ENCODE results near the gene RPTOR.

GRCh38 chr17:80762076-80762475 lies 217.4 kb downstream of the RPTOR start:
- no peak for TF ChIP-seq EP300 (IDR thresholded peaks at IDR 0.05)
- TF ChIP-seq CTCF (IDR thresholded peaks at IDR 0.05) = no peak
- TF ChIP-seq POLR2AphosphoS5 (IDR thresholded peaks at IDR 0.05) = no peak

All from esophagus muscularis mucosa (tissue), 4 donors.